Dermis microvascular lymphatic vessel endothelial cell (primary cell): ENCODE measurements around the gene AP3M1. TPM values are rescaled to one million over a fixed set of nuclear protein-coding genes. Genes with fewer than 3 reads are reported as not detected.
"Not testable (repeated sequence)": the region's sequence is repeated elsewhere in the genome, so short reads cannot be mapped to it uniquely, and the experiment has no call there.

Experiments used
- DNase-seq, 2 donors: peaks; one replicate each; pipeline versions ENCODE4 v3.0.0 to v3.0.0-alpha.2; 2010; ENCODE audit warnings: low read depth in 2 of 2
- total RNA-seq: library from RNA; depleted of rRNA; stranded (reverse); fragments of >200 nt; gene quantifications from 2 replicates; pipeline ENCODE4 v1.2.1, GENCODE V29; 2014

AP3M1 gene, protein sequence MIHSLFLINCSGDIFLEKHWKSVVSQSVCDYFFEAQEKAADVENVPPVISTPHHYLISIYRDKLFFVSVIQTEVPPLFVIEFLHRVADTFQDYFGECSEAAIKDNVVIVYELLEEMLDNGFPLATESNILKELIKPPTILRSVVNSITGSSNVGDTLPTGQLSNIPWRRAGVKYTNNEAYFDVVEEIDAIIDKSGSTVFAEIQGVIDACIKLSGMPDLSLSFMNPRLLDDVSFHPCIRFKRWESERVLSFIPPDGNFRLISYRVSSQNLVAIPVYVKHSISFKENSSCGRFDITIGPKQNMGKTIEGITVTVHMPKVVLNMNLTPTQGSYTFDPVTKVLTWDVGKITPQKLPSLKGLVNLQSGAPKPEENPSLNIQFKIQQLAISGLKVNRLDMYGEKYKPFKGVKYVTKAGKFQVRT
- 29.3 and 31.7 TPM in 2 replicates for total RNA-seq

DNA sequence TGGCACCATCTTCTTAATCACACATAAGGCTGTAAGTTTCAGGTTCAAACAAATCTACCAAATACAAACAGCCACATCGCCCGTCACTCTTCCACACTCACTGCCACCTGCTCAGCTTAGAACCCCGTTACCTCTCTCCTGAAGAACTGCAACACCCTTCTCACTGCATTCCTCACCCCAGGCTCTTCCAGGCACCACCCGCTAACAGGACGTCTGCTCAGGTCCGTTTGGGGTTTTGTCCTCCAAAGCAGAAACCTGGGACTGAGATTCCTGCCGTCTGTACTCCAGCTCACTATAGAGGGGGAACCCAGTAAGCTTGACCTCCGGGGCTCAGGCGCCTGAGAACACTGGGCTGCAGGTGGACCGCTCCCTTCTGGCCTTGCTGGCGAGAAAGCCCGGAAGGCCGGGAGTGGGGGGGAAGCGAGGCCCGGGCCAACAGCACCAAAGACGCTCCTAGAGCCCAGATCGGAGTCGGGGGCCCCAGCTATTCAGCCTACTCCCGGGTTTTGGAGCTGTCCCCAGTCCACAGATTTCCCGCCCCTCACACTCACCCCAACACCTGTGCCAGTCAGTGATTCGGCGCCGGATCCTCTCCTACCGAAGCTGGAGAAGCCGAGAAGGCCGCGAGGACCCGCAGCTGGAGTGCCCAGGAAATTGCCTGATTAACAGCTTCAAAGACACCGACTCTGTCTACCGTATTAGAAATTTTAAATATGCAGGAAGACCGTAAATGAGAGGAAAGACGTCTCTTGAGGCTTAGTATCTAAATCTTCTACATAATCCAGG is at the start of gene AP3M1:
Gene AP3M1 (minus strand): TSS at position 625 of the 786 bp plus-strand sequence. CDS start 12,449 bp downstream, outside the sequence.
- no peak for DNase-seq

DNA sequence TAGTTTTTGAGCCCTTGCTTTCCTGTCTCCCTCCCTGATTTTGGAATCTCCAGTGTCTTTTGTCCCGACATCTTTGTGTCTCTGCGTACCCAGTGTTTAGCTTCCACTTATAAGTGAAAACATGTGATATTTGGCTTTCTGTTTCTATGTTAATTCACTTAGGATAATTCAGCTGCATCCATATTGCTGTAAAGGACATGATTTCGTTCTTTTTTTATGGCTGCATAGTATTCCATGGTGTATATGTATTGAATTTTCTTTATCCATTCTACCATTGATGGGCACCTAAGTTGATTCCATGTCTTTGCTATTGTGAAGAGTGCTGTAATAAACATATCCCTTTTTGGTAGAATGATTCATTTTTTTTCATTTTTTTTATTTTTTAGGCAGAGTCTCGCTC is 48.7 kb upstream of the AP3M1 start:
- no peak for DNase-seq

DNA sequence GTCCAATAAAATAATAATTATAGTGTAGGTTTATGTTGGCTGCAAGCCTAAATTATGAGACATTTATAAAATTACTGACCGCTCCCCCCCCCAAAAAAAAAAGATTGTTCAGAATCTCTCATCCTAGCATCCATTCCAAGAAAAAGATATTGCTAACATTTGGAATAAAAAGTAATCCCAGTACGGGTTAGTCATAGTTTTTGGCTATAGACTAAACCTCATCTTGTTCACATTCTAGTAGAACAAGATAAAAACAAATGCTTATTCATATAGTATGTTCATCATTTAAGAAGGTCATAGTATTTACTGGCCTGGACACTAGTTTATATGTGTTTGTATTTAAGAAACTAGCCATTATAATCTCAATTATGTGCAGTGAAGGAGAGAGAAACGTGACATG is 44.4 kb upstream of the AP3M1 start:
- no peak for DNase-seq

DNA sequence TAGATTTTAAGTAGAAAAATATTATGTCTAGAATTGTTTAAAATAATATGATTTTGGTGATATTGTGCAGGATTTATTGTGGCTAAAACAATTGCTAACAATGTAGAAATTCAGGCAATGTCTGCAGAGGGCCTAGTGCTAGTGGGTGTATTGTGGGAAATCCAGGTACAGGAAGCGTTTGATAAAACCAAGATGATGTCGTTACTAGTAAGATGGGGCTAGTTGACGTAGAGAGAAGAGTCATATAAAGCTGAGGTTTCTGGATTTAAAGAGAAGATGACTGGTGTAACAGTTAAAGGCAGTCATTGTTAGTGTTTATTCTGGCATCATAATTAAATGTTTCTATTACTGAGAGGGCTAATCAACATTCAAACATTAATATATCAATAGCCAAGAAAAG is 43.9 kb upstream of the AP3M1 start:
- no peak for DNase-seq

DNA sequence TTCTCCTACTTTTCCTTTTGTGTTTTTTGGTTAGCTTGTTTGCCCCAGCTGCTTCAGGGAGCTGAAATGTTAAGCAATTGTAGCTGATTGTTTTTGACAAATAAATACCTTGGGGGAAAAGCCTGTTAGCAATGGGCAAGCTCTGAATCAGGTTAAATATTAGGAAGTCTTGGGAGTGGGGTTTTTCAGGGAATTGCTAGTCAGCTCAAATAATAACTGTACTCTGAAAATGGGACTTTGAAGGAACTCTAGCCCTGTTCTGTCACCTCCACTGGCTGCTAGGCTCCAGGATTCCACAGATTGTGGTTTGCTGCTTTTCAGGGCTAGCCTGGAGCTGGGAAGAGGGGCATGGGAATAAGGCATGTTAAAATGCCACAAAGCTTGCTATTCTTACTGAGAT is 39.9 kb upstream of the AP3M1 start:
- DNase-seq, result no peak

DNA sequence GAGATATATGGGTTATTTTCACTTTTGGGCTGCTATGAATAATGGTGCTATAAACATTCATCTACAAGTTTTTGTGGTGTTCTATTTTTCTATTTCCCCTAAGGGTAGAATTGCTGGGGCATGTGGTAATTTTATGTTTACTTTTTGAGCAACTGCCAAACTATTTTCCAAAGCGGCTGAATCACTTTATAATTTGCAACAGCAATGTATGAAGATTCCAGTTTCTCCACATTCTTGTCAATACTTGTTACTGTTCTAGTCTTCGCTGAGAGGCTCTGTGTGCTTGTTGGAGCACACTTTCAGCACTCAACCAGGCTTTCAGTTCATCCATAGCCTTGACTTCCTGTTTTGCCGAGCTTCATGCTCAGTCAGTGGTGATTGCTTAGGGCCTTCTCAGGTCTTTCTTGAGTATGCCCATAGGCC is 39.4 kb upstream of the AP3M1 start:
- DNase-seq, result peak in 1 of 2 donors; percentile 62

DNA sequence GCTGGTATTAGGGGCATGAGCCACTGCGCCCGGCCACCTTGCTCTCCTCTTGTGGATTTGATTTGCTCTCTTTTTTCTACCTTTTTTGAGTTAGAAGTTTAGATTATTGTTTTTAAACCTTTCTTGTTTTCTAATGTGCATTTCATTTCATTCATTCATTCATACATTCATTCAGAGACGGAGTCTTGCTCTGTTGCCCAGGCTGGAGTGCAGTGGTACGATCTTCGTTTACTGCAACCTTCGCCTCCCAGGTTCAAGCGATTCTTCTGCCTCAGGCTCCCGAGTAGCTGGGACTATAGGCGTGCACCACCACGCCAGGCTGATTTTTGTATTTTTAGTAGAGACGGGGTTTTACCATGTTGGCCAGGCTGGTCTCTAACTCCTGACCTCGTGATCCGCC is 38.0 kb upstream of the AP3M1 start:
- not testable (repeated sequence) for DNase-seq

DNA sequence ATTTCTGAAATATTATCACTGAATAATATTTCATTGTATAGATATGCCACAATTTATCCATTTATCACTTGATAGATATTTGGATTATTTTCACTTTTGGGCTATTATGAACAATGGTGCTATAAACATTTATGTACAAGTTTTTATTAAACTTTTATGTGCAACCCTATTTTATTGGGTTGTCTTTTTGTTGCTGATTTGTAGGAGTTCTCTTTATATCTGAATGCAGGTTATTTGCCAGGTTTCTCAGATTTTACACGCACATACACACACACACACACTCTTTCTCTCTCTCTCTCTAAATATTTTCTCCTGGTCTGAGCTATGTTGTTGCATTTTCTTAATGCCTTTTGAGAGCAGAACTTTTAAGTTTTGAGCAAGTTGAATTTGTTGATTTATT is 36.6 kb upstream of the AP3M1 start:
- DNase-seq, result no peak

DNA sequence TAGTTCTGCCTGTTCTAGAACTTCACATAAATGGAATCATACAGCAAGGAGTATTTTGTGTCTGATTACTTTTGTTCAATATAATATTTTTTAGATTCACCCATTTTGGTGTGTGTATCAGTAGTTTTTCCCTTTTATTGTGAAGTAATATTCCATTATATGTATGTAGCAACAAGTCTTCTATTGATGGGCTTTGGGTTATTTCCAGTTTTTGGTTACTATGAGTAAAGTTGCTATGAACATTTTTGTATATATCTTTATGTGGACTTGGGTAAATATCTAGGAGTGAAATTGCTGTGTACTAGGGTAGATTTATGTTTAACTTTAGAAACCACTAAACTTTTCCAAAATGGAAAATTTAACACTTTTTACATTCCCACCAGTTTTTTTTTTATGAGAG is 36.0 kb upstream of the AP3M1 start:
- DNase-seq, result no peak

DNA sequence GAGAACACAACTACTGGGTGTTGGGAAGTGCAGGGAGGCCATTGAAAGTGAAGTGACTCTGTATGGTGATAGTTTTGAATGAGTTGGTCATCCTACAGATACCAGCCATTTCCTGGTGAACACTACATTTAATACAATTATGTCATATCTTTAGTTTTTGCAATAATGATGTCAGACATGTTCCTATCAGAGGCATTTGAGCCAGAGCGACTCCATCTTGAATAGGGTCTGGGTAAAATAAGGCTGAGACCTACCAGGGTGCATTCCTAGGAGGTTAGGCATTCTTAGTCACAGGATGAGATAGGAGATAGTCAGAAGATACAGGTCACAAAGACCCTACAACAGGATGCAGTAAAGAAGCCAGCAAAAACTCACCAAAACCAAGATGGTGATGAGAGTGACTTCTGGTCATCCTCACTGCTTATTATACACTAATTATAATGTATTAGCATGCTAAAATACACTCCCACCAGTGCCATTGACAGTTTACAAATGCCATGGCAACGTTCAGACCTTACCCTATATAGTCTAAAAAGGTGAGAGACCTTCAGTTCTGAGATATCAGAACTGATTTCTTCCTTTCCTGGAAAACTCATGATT is 28.6 kb upstream of the AP3M1 start:
- DNase-seq, result no peak

DNA sequence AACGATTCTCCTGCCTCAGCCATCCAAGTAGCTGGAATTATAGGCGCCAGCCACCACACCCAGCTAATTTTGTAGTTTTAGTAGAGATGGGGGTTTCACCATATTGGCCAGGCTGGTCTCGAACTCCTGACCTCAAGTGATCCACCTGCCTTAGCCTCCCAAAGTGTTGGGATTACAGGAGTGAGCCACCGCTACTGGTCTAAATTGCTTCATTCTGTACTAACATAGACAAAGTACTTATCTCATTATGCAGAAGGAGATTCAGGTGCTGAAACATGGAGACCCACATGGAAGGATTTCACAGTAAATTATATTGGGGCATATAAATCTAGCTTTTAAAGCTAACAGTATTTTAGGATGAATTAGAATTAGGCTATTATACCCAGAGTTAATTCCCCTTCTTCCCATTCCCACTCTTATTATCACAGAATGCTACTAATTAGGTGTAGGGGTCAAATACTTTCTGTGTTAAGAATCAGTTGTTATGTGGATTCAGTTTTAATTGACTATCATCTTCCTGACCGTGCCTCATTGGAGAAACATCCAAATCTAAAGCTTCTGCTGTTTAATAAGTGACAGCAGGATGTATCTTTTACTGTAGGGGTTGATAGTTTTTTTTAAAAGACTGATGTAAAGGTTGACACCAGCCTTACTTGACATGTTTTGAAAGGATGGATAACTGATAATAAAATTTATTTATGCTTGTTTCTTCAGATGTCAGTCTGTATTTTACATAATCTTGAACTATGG is 27.6 kb upstream of the AP3M1 start:
- no peak for DNase-seq

DNA sequence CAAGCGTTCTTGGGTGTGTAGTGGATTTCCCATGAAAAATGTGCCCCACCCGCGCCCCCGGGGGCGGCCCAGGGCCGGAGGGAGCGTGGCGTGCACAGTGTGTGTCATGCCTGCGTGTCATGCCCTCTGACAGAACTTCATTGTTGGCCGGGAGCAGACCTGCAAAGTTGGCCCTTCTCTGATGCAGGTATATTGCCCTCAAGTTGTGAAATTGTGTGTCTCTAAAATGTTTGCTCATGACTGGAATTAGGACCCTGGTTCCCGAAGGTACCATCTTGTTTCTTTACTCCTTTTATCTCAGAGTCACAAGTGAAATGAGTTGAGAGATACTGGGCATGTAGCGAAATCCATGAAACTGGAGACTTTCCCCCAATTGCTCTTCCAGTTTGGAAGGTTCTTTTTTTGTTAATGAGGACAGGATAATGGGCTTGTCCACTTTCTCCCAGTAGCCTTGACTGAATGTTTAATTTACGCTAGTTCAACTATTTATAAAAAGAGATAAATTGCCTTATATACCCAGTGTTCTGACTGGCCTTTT is 26.6 kb upstream of the AP3M1 start:
- peak in 1 of 2 donors; percentile 44 for DNase-seq

DNA sequence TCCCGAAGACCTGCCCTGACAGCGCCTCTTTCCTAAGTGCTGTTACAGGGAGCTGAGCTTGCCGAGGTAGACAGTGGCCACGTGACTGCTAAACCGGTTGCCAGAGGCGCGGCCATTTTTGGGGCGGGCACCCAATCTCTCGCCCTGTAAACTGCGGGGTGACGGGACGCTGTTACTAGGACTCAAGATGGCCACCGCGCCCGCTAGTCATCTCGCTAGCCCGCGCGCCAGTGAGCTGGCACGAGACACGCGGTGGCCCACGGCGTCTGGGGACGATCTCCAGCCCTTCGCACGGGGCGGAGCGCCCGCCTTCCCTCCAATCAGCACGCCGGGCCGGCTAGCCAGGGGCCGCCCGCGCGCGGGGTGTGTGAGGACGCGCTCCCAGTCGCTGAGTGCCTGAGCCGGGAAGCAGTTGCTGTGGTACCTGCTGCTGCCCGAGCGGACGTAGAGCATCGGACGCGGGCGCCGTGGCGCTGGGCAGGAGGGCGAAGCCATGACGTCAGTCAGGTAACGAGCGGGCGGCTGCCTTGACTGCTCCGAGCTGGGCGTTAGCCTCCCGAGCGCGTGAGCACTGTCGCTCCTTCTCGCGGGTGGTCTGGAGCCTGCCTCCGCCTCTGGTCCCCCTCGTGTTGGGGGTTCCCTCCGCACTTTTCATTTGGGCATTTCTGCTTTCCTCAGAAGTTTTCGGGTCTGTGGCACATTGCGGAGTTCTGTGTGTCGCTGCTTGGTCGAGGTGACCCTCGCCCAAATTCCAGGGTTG is 25.9 kb upstream of the AP3M1 start:
- peak; percentile 82 to 97 for DNase-seq

DNA sequence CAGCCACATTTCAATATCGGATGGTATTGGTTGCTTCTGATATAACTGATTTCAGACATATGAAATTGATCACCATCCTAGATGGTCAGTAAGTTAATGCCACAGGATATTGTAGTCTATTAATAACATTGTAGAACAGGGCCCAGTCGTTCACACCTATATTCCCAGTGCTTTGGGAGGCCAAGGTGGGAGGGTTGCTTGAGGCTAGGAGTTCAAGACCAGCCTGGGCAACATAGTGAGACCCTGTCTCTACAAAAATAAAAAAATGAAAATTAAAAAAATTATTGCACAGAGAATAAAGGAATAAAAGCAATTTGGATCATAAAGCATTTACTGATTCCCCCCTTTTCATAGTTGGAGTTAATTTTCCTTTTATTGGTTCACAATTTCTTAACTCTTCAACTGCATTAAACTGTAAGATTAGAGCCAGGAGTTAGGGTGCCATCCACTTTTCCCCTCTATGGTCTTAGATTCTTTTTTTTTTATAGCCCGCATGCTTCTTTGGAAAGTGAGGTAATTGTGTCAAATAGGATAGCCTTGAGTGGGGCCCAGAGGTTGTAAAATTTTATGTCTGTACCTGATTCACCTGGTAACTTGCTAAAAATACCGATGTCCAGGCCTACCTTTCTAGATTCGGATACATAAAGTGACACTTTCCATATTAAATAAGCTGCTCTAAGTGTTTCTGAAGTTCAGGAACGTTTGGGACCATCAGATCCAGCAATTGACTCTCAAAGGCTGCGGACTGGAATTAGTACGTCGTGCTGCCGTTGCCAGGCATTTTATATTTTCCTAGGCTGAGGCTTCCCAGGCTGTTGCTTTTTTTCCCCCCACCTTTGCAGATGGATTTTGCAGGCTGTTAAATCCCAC is 25.1 kb upstream of the AP3M1 start:
- DNase-seq, result no peak

DNA sequence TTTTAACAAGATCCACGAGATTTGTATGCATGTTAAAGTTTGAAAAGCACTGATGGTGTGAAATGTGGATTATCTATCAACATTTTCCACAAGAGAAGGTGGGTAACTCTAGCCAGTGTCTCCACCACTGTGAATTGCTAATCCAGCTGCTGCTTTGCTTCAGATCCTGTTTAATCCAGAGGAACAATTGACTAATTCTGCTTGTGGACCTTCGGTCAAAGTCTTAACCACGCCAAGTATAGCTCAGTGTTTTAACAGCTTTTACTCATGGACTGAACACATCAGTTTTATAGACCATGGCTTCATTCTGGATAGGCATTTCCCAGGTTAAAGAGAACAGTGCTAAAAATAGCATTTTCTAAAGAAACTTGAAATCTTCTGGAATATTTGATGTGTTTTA is 23.9 kb upstream of the AP3M1 start:
- no peak for DNase-seq

DNA sequence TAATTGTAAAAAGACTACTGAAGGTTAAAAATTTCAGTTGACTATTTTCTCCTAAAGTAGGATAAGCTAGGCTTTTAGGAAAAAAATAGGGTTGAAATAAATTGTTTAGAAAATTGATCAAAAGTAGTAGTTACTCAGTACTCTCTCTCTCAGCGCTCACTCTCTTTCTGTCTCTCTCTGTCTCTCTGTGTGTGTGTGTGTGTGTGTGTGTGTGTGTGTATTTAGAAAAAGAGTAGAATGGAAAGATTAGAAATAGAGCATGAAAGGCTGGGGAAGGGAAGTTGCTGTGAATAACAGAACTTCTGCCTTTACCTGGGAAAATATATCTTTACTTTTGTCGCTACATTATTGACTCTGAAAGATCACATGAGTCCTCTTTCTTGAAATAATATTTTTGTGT is 21.0 kb upstream of the AP3M1 start:
- no peak for DNase-seq

DNA sequence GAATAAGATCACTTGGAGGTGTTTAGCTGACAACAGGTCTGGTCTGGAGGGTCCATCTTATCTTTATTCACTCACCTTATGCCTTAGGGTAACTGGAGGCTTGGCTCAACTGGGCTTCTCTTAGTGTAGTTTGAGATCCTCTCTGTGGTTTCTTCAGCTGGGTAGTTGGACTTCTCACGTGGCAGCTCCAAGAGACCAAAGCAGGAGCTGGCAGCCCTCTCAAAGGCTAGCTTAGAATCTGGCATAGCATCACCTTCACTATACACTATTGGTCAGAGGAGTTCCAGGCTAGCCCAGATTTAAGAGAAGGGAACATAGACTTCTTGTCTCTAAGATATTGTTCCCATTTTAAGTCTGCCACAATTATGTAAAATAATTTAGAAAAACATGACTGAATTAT is 16.8 kb upstream of the AP3M1 start:
- DNase-seq, result no peak

DNA sequence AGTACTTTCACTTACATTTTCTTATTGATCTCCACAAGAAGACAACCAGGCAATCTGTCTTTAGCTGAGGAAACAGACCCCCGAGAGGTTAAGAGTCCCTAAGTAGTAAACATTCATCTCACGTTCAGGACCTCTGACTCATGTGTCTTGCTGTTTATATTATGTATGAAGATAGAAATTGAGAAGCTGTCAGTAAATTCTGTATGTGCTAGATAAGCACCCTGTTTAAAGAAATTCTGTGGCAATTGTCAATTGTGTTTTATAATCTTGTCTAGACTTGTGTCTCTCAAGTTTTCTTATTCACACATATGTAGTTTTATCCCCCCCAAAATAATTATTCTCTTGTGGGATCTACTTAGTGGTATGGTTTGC is 14.9 kb upstream of the AP3M1 start:
- DNase-seq, result peak in 1 of 2 donors; percentile 58

DNA sequence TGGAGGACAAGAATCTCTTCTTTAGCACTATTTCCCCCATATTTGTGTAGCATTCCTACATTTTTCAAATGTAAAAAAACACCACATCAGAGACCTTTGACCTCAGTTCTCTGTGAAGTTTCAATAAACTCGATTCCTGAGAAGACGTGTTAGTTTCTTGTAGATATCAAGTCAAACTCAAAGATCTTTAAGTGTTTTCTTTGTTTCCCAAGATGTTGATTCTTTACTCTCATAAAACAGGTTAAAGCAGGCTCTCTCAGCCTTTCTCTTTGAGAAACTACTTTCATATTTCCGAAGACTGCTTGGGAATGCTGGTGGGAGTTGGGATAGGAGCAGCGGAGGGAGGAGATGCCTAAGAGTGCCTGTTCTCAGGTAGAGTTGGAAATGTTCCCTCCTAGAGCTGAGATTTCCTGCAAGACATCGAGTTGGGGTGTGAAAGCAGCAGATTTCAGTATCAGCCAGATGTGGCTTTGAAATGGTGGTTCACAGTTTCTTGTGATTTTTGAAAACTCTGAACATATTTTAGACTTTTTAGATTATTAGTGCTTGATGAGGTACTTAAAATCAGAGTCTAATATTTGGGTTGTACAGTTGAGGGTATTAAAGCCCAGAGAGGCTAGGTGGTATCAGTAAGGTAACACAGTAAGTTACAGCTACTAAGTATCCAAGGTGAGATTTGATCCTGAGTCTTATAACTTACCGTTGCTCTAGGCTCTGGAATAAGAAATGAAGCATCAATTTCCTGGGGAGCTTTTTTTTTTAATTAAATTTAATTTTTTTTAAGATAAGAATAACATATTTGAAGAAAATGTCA is 14.3 kb upstream of the AP3M1 start:
- DNase-seq, result no peak
